DND-41 (cell line): ENCODE data around the gene GBE1.
"Not testable (repeated sequence)": the region's sequence is repeated elsewhere in the genome, so short reads cannot be mapped to it uniquely, and the experiment has no call there.

Source experiments
- ATAC-seq: fragments of 200-7000 bp; cut with Tn5 transposase; 3 replicates; pipeline ENCODE4 v1.9.1; 2021; ENCODE audit warnings: low read depth; ENCODE audit not compliant: insufficient read depth
- DNase-seq: peaks from one replicate; pipeline ENCODE4 v3.0.0-alpha.2; 2020
- H2AFZ ChIP-seq: 2 replicates; pipeline ENCODE4 v1.6.0; 2012; ENCODE audit warnings: low read depth, low read length
- H3K27ac ChIP-seq: 2 replicates; pipeline ENCODE4 v1.5.1; 2012; ENCODE audit warnings: low read length, inconsistent platforms
- H3K27me3 ChIP-seq: fragments of 200-600 bp; sonication (generic); 2 replicates; pipeline ENCODE4 v1.6.0; 2012; ENCODE audit warnings: low read length, mild to moderate bottlenecking, inconsistent platforms; ENCODE audit not compliant: insufficient read depth, poor library complexity
- H3K36me3 ChIP-seq: 2 replicates; pipeline ENCODE4 v1.5.1; 2012; ENCODE audit warnings: low read length, inconsistent platforms; ENCODE audit not compliant: insufficient read depth
- H3K4me1 ChIP-seq: 2 replicates; pipeline ENCODE4 v1.5.1; 2012; ENCODE audit warnings: mild to moderate bottlenecking, low read length; ENCODE audit not compliant: insufficient read depth
- H3K4me2 ChIP-seq: 2 replicates; pipeline ENCODE4 v1.6.0; 2012; ENCODE audit warnings: mild to moderate bottlenecking, moderate library complexity, low read length, inconsistent platforms; ENCODE audit not compliant: insufficient read depth
- H3K4me3 ChIP-seq, 2 experiments: fragments of 200-600 bp in 1 of 2; shearing (Covaris generic) in 1 of 2; 2 replicates each; pipeline ENCODE4 v1.5.1; 2012 to 2016; ENCODE audit warnings: inconsistent platforms in 2 of 2, low read length in 2 of 2, mild to moderate bottlenecking in 2 of 2, low read depth in 1 of 2, moderate library complexity in 1 of 2
- H3K79me2 ChIP-seq: 2 replicates; pipeline ENCODE4 v1.6.0; 2012; ENCODE audit warnings: low read length, inconsistent platforms; ENCODE audit not compliant: insufficient read depth
- H3K9ac ChIP-seq: 2 replicates; pipeline ENCODE4 v1.6.0; 2012; ENCODE audit warnings: low read depth, mild to moderate bottlenecking, inconsistent platforms, low read length, moderate library complexity
- H3K9me3 ChIP-seq: 2 replicates; pipeline ENCODE4 v1.5.1; 2012; ENCODE audit warnings: low read length, moderate library complexity, mild to moderate bottlenecking, inconsistent platforms; ENCODE audit not compliant: insufficient read depth, severe bottlenecking
- H4K20me1 ChIP-seq: 2 replicates; pipeline ENCODE4 v1.6.0; 2012; ENCODE audit warnings: low read length; ENCODE audit not compliant: insufficient read depth
- CTCF ChIP-seq: IDR thresholded peaks from 2 replicates; pipeline ENCODE4 v1.5.1; 2012; ENCODE audit warnings: borderline replicate concordance, low read length, moderate library complexity, mild to moderate bottlenecking; ENCODE audit not compliant: poor library complexity, severe bottlenecking; ENCODE audit errors: extremely low read depth
- EZH2 ChIP-seq: IDR thresholded peaks from 3 replicates; pipeline ENCODE4 v1.6.1; 2012; ENCODE audit warnings: borderline replicate concordance, low read depth, mild to moderate bottlenecking, moderate library complexity, low read length, inconsistent platforms; ENCODE audit not compliant: severe bottlenecking

The GBE1 gene

GRCh38 chr3:81770710-81771109 lies 9.3 kb upstream of the GBE1 start:
- no peaks in the 10 kb centered on the region for H3K36me3 ChIP-seq
- DNase-seq: no peak
- no peak for TF ChIP-seq EZH2
- TF ChIP-seq CTCF: no peak
- no peaks in the 10 kb centered on the region for H3K4me1 ChIP-seq
- no peaks in the 10 kb centered on the region for H3K9me3 ChIP-seq
- ATAC-seq: no peak
- H3K9ac ChIP-seq: no peak overlapping the region
- H3K4me2 ChIP-seq: no peak overlapping the region
- H4K20me1 ChIP-seq: no peaks in the 10 kb centered on the region
- no peak overlapping the region for H3K27ac ChIP-seq
- no peak overlapping the region for H3K4me3 ChIP-seq
- H2AFZ ChIP-seq: no peak overlapping the region
- H3K27me3 ChIP-seq: no peaks in the 10 kb centered on the region
- no peaks in the 10 kb centered on the region for H3K79me2 ChIP-seq

- TF ChIP-seq CTCF (no peak), EZH2 (no peak)
- Histone ChIP-seq H4K20me1 (no peaks in the 10 kb centered on the region), H2AFZ (0 out of 2 replicates have a peak overlapping the region, but pooled peaks have one; percentile 25)
Measured at GRCh38 chr3:81769299-81769698, 7.9 kb upstream of the GBE1 start.

GRCh38 chr3:81767250-81767859 lies 5.9 kb upstream of the GBE1 start:
- H2AFZ ChIP-seq, H3K9me3 ChIP-seq, H3K79me2 ChIP-seq, H3K36me3 ChIP-seq, H4K20me1 ChIP-seq, DNase-seq, H3K27me3 ChIP-seq, ATAC-seq, H3K4me3 ChIP-seq, H3K27ac ChIP-seq, H3K9ac ChIP-seq, H3K4me2 ChIP-seq: not testable (repeated sequence)
- H3K4me1 ChIP-seq: peaks cover 14% of the 10 kb centered on the region

More at GRCh38 chr3:81769299-81769698, 7.9 kb upstream of the GBE1 start:
- Histone ChIP-seq H3K9me3 (no peaks in the 10 kb centered on the region), H3K79me2 (no peaks in the 10 kb centered on the region), H3K27me3 (no peaks in the 10 kb centered on the region), H3K9ac (no peak overlapping the region), H3K36me3 (no peaks in the 10 kb centered on the region), H3K4me3 (no peak overlapping the region), H3K4me1 (peaks cover 3% of the 10 kb centered on the region; the same call in 1 of the 2 replicates), H3K4me2 (no peak overlapping the region), H3K27ac (no peak overlapping the region)
- peak; percentile 42; the same call in 2 of the 3 replicates for ATAC-seq
- DNase-seq: no peak

- no peak for ATAC-seq
- no peak overlapping the region for H3K4me3 ChIP-seq
- H3K36me3 ChIP-seq: peaks cover 3% of the 10 kb centered on the region; the same call in 1 of the 2 replicates
- no peak overlapping the region for H3K27ac ChIP-seq
- TF ChIP-seq CTCF (no peak), EZH2 (no peak)
- no peaks in the 10 kb centered on the region for H3K9me3 ChIP-seq
- no peaks in the 10 kb centered on the region for H4K20me1 ChIP-seq
- peaks cover 26% of the 10 kb centered on the region for H3K4me1 ChIP-seq
- H3K4me2 ChIP-seq: no peak overlapping the region
- H2AFZ ChIP-seq: no peak overlapping the region
- peaks cover 4% of the 10 kb centered on the region for H3K79me2 ChIP-seq
- H3K9ac ChIP-seq: no peak overlapping the region
- no peaks in the 10 kb centered on the region for H3K27me3 ChIP-seq
- no peak for DNase-seq
Measured at GRCh38 chr3:81765400-81765799, 4.0 kb upstream of the GBE1 start.
